Measurements from ENCODE around the gene IFNA4.
"Not testable (repeated sequence)": the region's sequence is repeated elsewhere in the genome, so short reads cannot be mapped to it uniquely, and the experiment has no call there.

IFNA4 gene

GRCh38 chr9:21187487-21187886 is at the start of gene IFNA4:
TSS of gene IFNA4 (minus strand) at chr9:21187587. CDS start at chr9:21187531, 56 bp downstream.
- DNase-seq (ENCODE audit: low read depth), result not testable (repeated sequence)

- not testable (repeated sequence) for DNase-seq (ENCODE audit: low read depth)
These were observed 49.0 kb upstream of the IFNA4 start for GRCh38 chr9:21236360-21236714.

GRCh38 chr9:21235468-21236359 is 48.3 kb upstream of the IFNA4 start:
- peak; percentile 21 for DNase-seq (ENCODE audit: low read depth)

- DNase-seq (ENCODE audit: low read depth), result no peak
These were observed 46.8 kb upstream of the IFNA4 start for GRCh38 chr9:21234153-21234687.

GRCh38 chr9:21233258-21233657 is 45.9 kb upstream of the IFNA4 start:
- DNase-seq (ENCODE audit: low read depth), result no peak

GRCh38 chr9:21228122-21228521 is 40.7 kb upstream of the IFNA4 start, which contains the start of gene IFNA17:
TSS of gene IFNA17 (minus strand) at chr9:21228222. CDS start at chr9:21228173, 49 bp downstream.
- no peak for DNase-seq (ENCODE audit: low read depth)

- DNase-seq (ENCODE audit: low read depth), result not testable (repeated sequence)
These were observed 29.8 kb upstream of the IFNA4 start, which contains the start of gene IFNA16 for GRCh38 chr9:21217211-21217610. TSS of gene IFNA16 (minus strand) at chr9:21217311. CDS start at chr9:21217305, 6 bp downstream.

- DNase-seq (ENCODE audit: low read depth), result not testable (repeated sequence)
These were observed 26.3 kb upstream of the IFNA4 start for GRCh38 chr9:21213411-21214326.

- not testable (repeated sequence) for DNase-seq (ENCODE audit: low read depth)
These were observed 24.8 kb upstream of the IFNA4 start for GRCh38 chr9:21212160-21212559.

GRCh38 chr9:21210782-21211181 is 23.4 kb upstream of the IFNA4 start:
- DNase-seq (ENCODE audit: low read depth), result not testable (repeated sequence)

GRCh38 chr9:21210311-21210710 is 22.9 kb upstream of the IFNA4 start:
- no peak for DNase-seq (ENCODE audit: low read depth)

- not testable (repeated sequence) for DNase-seq (ENCODE audit: low read depth)
These were observed 19.7 kb upstream of the IFNA4 start, which contains the start of gene IFNA10 for GRCh38 chr9:21207043-21207442. TSS of gene IFNA10 (minus strand) at chr9:21207143. CDS start at chr9:21207097, 46 bp downstream.

- DNase-seq (ENCODE audit: low read depth), result no peak
These were observed 17.8 kb upstream of the IFNA4 start for GRCh38 chr9:21205204-21205603.

GRCh38 chr9:21202105-21202504 is 14.7 kb upstream of the IFNA4 start, which contains the start of gene IFNA7:
TSS of gene IFNA7 (minus strand) at chr9:21202205. CDS start at chr9:21202165, 40 bp downstream.
- DNase-seq (ENCODE audit: low read depth), result not testable (repeated sequence)

- not testable (repeated sequence) for DNase-seq (ENCODE audit: low read depth)
These were observed 7.7 kb upstream of the IFNA4 start for GRCh38 chr9:21194867-21195776.

- DNase-seq (ENCODE audit: low read depth), result not testable (repeated sequence)
These were observed 4.3 kb downstream of the IFNA4 start for GRCh38 chr9:21182810-21183736.

- DNase-seq (ENCODE audit: low read depth), result no peak
These were observed 12.7 kb downstream of the IFNA4 start for GRCh38 chr9:21174671-21175070.

- no peak for DNase-seq (ENCODE audit: low read depth)
These were observed 15.2 kb downstream of the IFNA4 start for GRCh38 chr9:21172156-21172555.

GRCh38 chr9:21171351-21171750 is 16.0 kb downstream of the IFNA4 start:
- DNase-seq (ENCODE audit: low read depth), result no peak

GRCh38 chr9:21166560-21166959 is 20.8 kb downstream of the IFNA4 start, which contains the start of gene IFNA21:
TSS of gene IFNA21 (minus strand) at chr9:21166660. CDS start at chr9:21166612, 48 bp downstream.
- DNase-seq (ENCODE audit: low read depth), result not testable (repeated sequence)
